Measurements from ENCODE around the gene RBM10. TPM values are rescaled to one million over a fixed set of nuclear protein-coding genes. Genes with fewer than 3 reads are reported as not detected.
"Not testable (repeated sequence)": the region's sequence is repeated elsewhere in the genome, so short reads cannot be mapped to it uniquely, and the experiment has no call there.

The RBM10 gene
- total RNA-seq, 4 donors from 2014 or later = 25.3 to 38.4 (median 29.8) TPM

DNA sequence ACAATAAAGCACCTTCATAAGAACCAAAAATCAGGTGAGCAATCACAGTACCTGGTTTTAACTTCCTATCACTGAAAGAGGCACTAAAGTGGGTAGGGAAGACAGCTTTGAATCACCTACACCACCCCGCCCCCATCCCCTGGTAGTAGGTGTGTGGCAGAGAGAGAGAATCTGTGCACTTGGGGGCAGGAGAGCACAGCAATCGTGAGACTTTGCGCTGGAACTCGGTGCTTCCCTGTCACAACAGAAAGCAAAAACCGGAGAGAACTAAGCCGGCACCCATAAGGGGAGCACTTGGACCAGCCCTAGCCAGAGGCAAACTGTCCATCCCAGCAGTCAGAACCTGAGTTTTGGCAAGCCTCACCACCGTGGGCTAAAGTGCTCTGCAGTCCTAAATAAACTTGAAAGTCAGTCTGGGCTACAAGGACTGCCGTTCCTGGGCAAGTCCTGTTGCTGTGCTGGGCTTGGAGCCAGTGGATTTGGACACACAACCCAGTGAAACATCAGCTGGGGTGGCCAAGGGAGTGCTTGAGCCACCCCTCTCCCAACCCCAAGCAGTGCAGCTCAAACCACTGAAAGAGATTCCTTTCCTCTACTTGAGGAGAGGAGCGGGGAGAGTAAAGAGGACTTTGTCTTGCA, 32.6 kb upstream of the RBM10 start:
- DNase-seq (ENCODE audit: extremely low spot score) = no peak
- no peaks in the 10 kb centered on the region for H3K4me1 ChIP-seq
- no peaks in the 10 kb centered on the region for H3K36me3 ChIP-seq
- no peak for TF ChIP-seq EP300 (IDR thresholded peaks at IDR 0.05)
- TF ChIP-seq POLR2A (IDR thresholded peaks at IDR 0.05; ENCODE audit: low read depth) = no peak
- TF ChIP-seq, protein P1, sequence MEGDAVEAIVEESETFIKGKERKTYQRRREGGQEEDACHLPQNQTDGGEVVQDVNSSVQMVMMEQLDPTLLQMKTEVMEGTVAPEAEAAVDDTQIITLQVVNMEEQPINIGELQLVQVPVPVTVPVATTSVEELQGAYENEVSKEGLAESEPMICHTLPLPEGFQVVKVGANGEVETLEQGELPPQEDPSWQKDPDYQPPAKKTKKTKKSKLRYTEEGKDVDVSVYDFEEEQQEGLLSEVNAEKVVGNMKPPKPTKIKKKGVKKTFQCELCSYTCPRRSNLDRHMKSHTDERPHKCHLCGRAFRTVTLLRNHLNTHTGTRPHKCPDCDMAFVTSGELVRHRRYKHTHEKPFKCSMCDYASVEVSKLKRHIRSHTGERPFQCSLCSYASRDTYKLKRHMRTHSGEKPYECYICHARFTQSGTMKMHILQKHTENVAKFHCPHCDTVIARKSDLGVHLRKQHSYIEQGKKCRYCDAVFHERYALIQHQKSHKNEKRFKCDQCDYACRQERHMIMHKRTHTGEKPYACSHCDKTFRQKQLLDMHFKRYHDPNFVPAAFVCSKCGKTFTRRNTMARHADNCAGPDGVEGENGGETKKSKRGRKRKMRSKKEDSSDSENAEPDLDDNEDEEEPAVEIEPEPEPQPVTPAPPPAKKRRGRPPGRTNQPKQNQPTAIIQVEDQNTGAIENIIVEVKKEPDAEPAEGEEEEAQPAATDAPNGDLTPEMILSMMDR (IDR thresholded peaks at IDR 0.05) = no peak
- TF ChIP-seq POLR2AphosphoS5 (IDR thresholded peaks at IDR 0.05) = no peak
- H3K27ac ChIP-seq (replicated peaks in 1 of 4) = no peak overlapping the region
- no peaks in the 10 kb centered on the region for H3K9me3 ChIP-seq
- H3K4me3 ChIP-seq = no peak overlapping the region
- intact Hi-C loops (cut with DNase I) = no loop called here
- no peaks in the 10 kb centered on the region for H3K27me3 ChIP-seq
- 70% methylated on average over 9 of the region's 9 CpGs for WGBS

DNA sequence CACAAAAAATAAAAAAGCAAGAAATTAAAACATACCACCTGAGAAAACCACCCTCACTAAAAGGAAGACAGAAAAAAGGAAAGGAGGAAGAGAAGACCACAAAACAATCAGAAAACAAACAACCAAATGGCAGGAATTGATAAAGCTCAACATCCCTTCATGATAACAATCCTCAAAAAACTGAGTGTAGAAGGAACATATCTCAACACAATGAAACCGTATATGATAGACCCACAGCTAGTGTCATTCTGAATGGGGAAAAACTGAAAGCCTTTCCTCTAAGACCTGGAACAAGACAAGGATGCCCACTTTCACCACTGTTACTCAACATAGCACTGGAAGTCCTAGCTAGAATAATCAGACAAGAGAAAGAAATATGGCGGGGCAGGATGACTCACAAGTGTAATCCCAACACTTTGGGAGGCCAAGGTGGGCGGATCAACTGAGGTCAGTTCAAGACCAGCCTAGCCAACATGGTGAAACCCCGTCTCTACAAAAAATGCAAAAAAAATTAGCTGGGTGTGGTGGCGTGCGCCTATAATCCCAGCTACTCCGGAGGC, 28.4 kb upstream of the RBM10 start:
- H3K27ac ChIP-seq (replicated peaks in 1 of 4); H3K9me3 ChIP-seq; H3K4me1 ChIP-seq; H3K27me3 ChIP-seq; H3K4me3 ChIP-seq; DNase-seq (ENCODE audit: extremely low spot score); H3K36me3 ChIP-seq; intact Hi-C loops (cut with DNase I): not testable (repeated sequence)
- WGBS = 88% methylated on average over 7 of the region's 7 CpGs

DNA sequence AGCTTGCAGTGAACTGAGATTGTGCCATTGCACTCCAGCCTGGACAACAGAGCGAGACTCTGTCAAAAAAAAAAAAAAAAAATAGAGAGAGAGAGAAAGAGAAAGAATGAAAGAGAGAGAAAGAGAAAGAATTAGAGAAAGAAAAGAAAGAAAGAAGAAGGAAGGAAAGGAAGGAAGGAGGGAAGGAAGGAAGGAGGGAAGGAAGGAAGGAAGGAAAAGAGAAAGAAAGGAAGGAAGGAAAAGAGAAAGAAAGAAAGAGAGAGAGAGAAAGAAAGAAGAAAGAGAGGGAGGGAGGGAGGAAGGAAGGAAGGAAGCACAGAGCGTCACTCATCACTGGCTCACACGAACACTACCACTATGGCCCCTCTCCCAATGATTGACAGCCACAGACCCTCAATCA, 20.6 kb upstream of the RBM10 start:
- H3K4me3 ChIP-seq; H3K36me3 ChIP-seq; H3K4me1 ChIP-seq; H3K9me3 ChIP-seq; H3K27me3 ChIP-seq; intact Hi-C loops (cut with DNase I); H3K27ac ChIP-seq (replicated peaks in 1 of 4); DNase-seq (ENCODE audit: extremely low spot score): not testable (repeated sequence)
- WGBS = 90% methylated on average over 3 of the region's 3 CpGs

DNA sequence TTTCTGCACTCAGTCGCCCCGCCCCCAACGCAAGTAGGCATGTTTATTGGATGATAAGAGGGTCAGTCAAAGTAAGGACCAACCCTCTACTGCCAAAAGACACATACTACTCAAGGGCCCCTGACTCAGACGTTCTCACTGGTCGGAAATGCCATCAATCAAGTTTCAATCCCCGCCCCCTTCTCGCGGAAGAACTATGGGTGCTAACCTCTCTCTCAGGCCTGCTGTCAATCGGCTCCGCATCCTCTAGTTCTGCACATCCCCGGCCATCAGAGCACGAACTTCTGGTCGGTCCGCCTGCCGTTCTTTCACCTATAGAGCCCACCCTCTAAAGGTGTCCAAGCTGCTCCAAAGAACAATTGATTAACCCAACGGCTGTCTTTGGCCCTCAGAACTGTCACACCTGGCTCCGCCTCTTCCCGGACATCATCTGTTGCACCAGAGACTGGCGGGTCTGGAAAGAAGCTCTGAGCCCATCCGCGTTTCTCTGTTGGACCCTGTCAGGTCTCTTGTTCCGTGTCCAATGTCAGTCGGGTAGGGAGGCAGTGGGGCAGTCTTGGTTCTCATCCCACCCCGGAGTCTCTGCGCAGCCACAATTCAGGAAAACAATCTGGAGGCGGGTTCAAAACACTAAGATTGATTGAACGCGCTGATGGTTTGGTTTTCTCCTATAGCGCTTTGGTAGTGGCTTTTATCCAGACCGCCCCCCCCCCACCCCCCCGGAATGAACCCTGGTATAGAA, 15.7 kb upstream of the RBM10 start:
- Histone ChIP-seq H3K4me1 (peaks cover 2 to 9% (median 7%) of the 10 kb centered on the region in 4 donors), H3K36me3 (no peaks in the 10 kb centered on the region), H3K27me3 (no peaks in the 10 kb centered on the region), H3K9me3 (no peaks in the 10 kb centered on the region), H3K4me3 (peak overlapping the region; percentile 54 to 61 (median 60)), H3K27ac (replicated peaks in 1 of 4) (peak overlapping the region; percentile 80 to 86 (median 83))
- TF ChIP-seq POLR2A (IDR thresholded peaks at IDR 0.05; ENCODE audit: low read depth) = no peak
- TF ChIP-seq, protein P1 (IDR thresholded peaks at IDR 0.05) = no peak
- peak; percentile 46 to 66 for TF ChIP-seq POLR2AphosphoS5 (IDR thresholded peaks at IDR 0.05)
- no peak for TF ChIP-seq EP300 (IDR thresholded peaks at IDR 0.05)
- peak; percentile 97 for DNase-seq (ENCODE audit: extremely low spot score)
- intact Hi-C loops (cut with DNase I) = no loop called here
- 40% methylated on average over 31 of the region's 31 CpGs for WGBS

DNA sequence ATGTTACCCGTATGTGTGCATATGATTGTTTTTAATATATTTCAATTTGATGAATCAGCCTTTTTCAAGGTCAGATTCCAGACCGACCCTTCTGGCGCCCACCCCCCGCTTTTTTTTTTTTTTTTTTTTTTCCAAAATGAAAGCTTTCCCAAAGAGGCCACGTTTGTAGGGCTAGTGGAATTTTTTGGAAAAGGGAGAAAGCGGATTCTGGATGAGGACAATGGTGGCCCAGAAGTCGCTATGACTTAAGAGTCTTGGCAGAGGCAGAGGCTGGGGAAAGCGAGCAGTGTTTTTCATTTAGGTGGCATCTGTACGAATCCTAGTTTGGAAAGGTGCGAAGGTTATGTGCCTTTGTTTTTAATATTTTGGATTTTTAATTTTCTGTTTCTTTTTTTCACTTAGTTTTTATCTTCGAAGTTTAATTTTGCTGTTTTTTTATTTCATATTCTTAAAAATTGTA, 15.1 kb upstream of the RBM10 start:
- H3K27me3 ChIP-seq = no peaks in the 10 kb centered on the region
- H3K36me3 ChIP-seq = no peaks in the 10 kb centered on the region
- TF ChIP-seq, protein P1 (IDR thresholded peaks at IDR 0.05) = no peak
- TF ChIP-seq POLR2AphosphoS5 (IDR thresholded peaks at IDR 0.05) (no peak), POLR2A (IDR thresholded peaks at IDR 0.05; ENCODE audit: low read depth) (no peak), EP300 (IDR thresholded peaks at IDR 0.05) (no peak)
- 51% methylated on average over 11 of the region's 11 CpGs for WGBS
- peak overlapping the region; percentile 80 to 86 (median 83) for H3K27ac ChIP-seq (replicated peaks in 1 of 4)
- intact Hi-C loops (cut with DNase I) = loop anchor here (5.0 kb wide), 1 partner anchor 48 kb away; no protein-coding TSS in a partner anchor
- no peaks in the 10 kb centered on the region for H3K9me3 ChIP-seq
- no peak for DNase-seq (ENCODE audit: extremely low spot score)
- peak overlapping the region; percentile 54 to 61 (median 60) for H3K4me3 ChIP-seq
- peaks cover 2 to 9% (median 7%) of the 10 kb centered on the region in 4 donors for H3K4me1 ChIP-seq
